Activated T-helper 2 cell treated with anti-CD3 and anti-CD28 coated beads, Interferon-gamma antibody, Interleukin-2, Interleukin-4, amounts not matched to agents 10 μg/mL and 5 μg/mL and 100 μg/mL, durations not matched to agents 14 hours and 24 hours and 36 hours (primary cell): ENCODE data around the gene RTN4. TPM values are rescaled to one million over a fixed set of nuclear protein-coding genes. Genes with fewer than 3 reads are reported as not detected.
"Not testable (repeated sequence)": the region's sequence is repeated elsewhere in the genome, so short reads cannot be mapped to it uniquely, and the experiment has no call there.

Experiments used
- DNase-seq: peaks from one replicate; pipeline ENCODE4 v3.0.0; 2021; ENCODE audit warnings: low spot score
- H3K27ac Mint-ChIP-seq: one replicate; pipeline ENCODE4 v1.8.0; 2021; ENCODE audit warnings: mixed read lengths
- H3K27me3 Mint-ChIP-seq: one replicate; pipeline ENCODE4 v1.8.0; 2021; ENCODE audit warnings: low read depth, mixed read lengths
- H3K36me3 Mint-ChIP-seq: one replicate; pipeline ENCODE4 v1.8.0; 2021; ENCODE audit warnings: low read depth, mixed read lengths
- H3K4me1 Mint-ChIP-seq: one replicate; pipeline ENCODE4 v1.8.0; 2021; ENCODE audit warnings: low read depth, mixed read lengths
- H3K4me3 Mint-ChIP-seq: one replicate; pipeline ENCODE4 v1.8.0; 2021; ENCODE audit warnings: low read depth, mild to moderate bottlenecking, moderate library complexity, mixed read lengths
- H3K9me3 Mint-ChIP-seq: one replicate; pipeline ENCODE4 v1.8.0; 2021; ENCODE audit warnings: mixed read lengths
- intact Hi-C: fragments of 100-400 bp; cut with micrococcal nuclease; formaldehyde crosslinking; loops from one replicate; pipeline ENCODE4 v1.15.1; 2023
- total RNA-seq: library from RNA; stranded (reverse); gene quantifications from 2 replicates; pipeline ENCODE4 v1.2.3, GENCODE V29; 2022

The RTN4 gene
- total RNA-seq, 1 donor from 2014 or later, result 93.3 TPM

GRCh38 chr2:55010149-55010591 lies 40.1 kb downstream of the RTN4 start:
- peaks cover 56% of the 10 kb centered on the region for H3K4me1 Mint-ChIP-seq
- DNase-seq, result peak; percentile 40
- intact Hi-C loops, result loop anchor here (2.0 to 10.0 kb wide), 4 partner anchors 39 to 285 kb away; partner anchors contain the start of gene EML6
- H3K27ac Mint-ChIP-seq, result peak overlapping the region; percentile 70
- H3K4me3 Mint-ChIP-seq, result peak overlapping the region; percentile 85
- peaks cover 2% of the 10 kb centered on the region for H3K36me3 Mint-ChIP-seq
- H3K27me3 Mint-ChIP-seq, result no peaks in the 10 kb centered on the region
- H3K9me3 Mint-ChIP-seq, result no peaks in the 10 kb centered on the region

- intact Hi-C loops, result loop anchor here (2.0 to 10.0 kb wide), 5 partner anchors 39 to 435 kb away; partner anchors contain the start of gene EML6
- DNase-seq, result no peak
- peaks cover 58% of the 10 kb centered on the region for H3K4me1 Mint-ChIP-seq
- no peaks in the 10 kb centered on the region for H3K36me3 Mint-ChIP-seq
- H3K27me3 Mint-ChIP-seq, result no peaks in the 10 kb centered on the region
- peak overlapping the region; percentile 36 for H3K27ac Mint-ChIP-seq
- H3K9me3 Mint-ChIP-seq, result no peaks in the 10 kb centered on the region
- peak overlapping the region; percentile 85 for H3K4me3 Mint-ChIP-seq
Measured at GRCh38 chr2:55009277-55010060, 40.8 kb downstream of the RTN4 start.

- Mint-ChIP-seq H3K36me3 (no peaks in the 10 kb centered on the region), H3K9me3 (no peaks in the 10 kb centered on the region), H3K27me3 (no peaks in the 10 kb centered on the region), H3K4me1 (peaks cover 49% of the 10 kb centered on the region), H3K4me3 (peak overlapping the region; percentile 4), H3K27ac (no peak overlapping the region)
- DNase-seq, result no peak
- intact Hi-C loops, result loop anchor here (10.0 kb wide), 1 partner anchor 432 kb away; no protein-coding TSS in a partner anchor
Measured at GRCh38 chr2:55006306-55006705, 43.9 kb downstream of the RTN4 start.

- Mint-ChIP-seq H3K27ac (no peak overlapping the region), H3K4me3 (no peak overlapping the region), H3K4me1 (peaks cover 49% of the 10 kb centered on the region), H3K36me3 (no peaks in the 10 kb centered on the region), H3K9me3 (no peaks in the 10 kb centered on the region), H3K27me3 (no peaks in the 10 kb centered on the region)
- intact Hi-C loops, result loop anchor here (10.0 kb wide), 1 partner anchor 429 kb away; no protein-coding TSS in a partner anchor
- DNase-seq, result no peak
Measured at GRCh38 chr2:55003706-55004639, 46.3 kb downstream of the RTN4 start.

GRCh38 chr2:55001716-55002115 lies 48.5 kb downstream of the RTN4 start:
- H3K4me3 Mint-ChIP-seq, result no peak overlapping the region
- H3K9me3 Mint-ChIP-seq, result no peaks in the 10 kb centered on the region
- H3K27me3 Mint-ChIP-seq, result no peaks in the 10 kb centered on the region
- H3K4me1 Mint-ChIP-seq, result peaks cover 52% of the 10 kb centered on the region
- intact Hi-C loops, result loop anchor here (10.0 kb wide), 1 partner anchor 427 kb away; no protein-coding TSS in a partner anchor
- no peaks in the 10 kb centered on the region for H3K36me3 Mint-ChIP-seq
- no peak for DNase-seq
- no peak overlapping the region for H3K27ac Mint-ChIP-seq

- H3K27ac Mint-ChIP-seq, result no peak overlapping the region
- peaks cover 53% of the 10 kb centered on the region for H3K4me1 Mint-ChIP-seq
- H3K36me3 Mint-ChIP-seq, result peaks cover 4% of the 10 kb centered on the region
Measured at GRCh38 chr2:55000341-55000740, 49.9 kb downstream of the RTN4 start.

GRCh38 chr2:54999182-54999581 lies 51.1 kb downstream of the RTN4 start:
- Mint-ChIP-seq H3K4me1 (peaks cover 51% of the 10 kb centered on the region), H3K9me3 (no peaks in the 10 kb centered on the region), H3K27me3 (no peaks in the 10 kb centered on the region), H3K27ac (no peak overlapping the region), H3K36me3 (peaks cover 4% of the 10 kb centered on the region), H3K4me3 (peak overlapping the region; percentile 22)
- intact Hi-C loops, result no loop called here
- no peak for DNase-seq

More at GRCh38 chr2:55000341-55000740, 49.9 kb downstream of the RTN4 start:
- Mint-ChIP-seq H3K4me3 (no peak overlapping the region), H3K9me3 (no peaks in the 10 kb centered on the region), H3K27me3 (no peaks in the 10 kb centered on the region)
- DNase-seq, result no peak
- intact Hi-C loops, result loop anchor here (10.0 kb wide), 1 partner anchor 426 kb away; no protein-coding TSS in a partner anchor

- DNase-seq, result no peak
- no peak overlapping the region for H3K27ac Mint-ChIP-seq
- peaks cover 55% of the 10 kb centered on the region for H3K4me1 Mint-ChIP-seq
- H3K9me3 Mint-ChIP-seq, result no peaks in the 10 kb centered on the region
- H3K36me3 Mint-ChIP-seq, result peaks cover 4% of the 10 kb centered on the region
- no peak overlapping the region for H3K4me3 Mint-ChIP-seq
- no peaks in the 10 kb centered on the region for H3K27me3 Mint-ChIP-seq
- intact Hi-C loops, result no loop called here
Measured at GRCh38 chr2:54997826-54998225, 52.4 kb downstream of the RTN4 start.

- no peak for DNase-seq
- Mint-ChIP-seq H3K4me1 (peaks cover 56% of the 10 kb centered on the region), H3K27me3 (no peaks in the 10 kb centered on the region), H3K36me3 (peaks cover 4% of the 10 kb centered on the region), H3K9me3 (no peaks in the 10 kb centered on the region), H3K27ac (no peak overlapping the region), H3K4me3 (no peak overlapping the region)
- intact Hi-C loops, result no loop called here
Measured at GRCh38 chr2:54995553-54995952, 54.7 kb downstream of the RTN4 start.

- H3K4me3 Mint-ChIP-seq, intact Hi-C loops, DNase-seq, H3K27me3 Mint-ChIP-seq, H3K9me3 Mint-ChIP-seq, H3K27ac Mint-ChIP-seq: not testable (repeated sequence)
- Mint-ChIP-seq H3K4me1 (peaks cover 28% of the 10 kb centered on the region), H3K36me3 (peaks cover 15% of the 10 kb centered on the region)
Measured at GRCh38 chr2:54990694-54991093, 59.6 kb downstream of the RTN4 start.

- DNase-seq, result no peak
- Mint-ChIP-seq H3K27ac (no peak overlapping the region), H3K36me3 (peaks cover 24% of the 10 kb centered on the region), H3K9me3 (no peaks in the 10 kb centered on the region), H3K27me3 (no peaks in the 10 kb centered on the region), H3K4me1 (peaks cover 30% of the 10 kb centered on the region), H3K4me3 (no peak overlapping the region)
- intact Hi-C loops, result no loop called here
Measured at GRCh38 chr2:54988612-54989011, 61.6 kb downstream of the RTN4 start.

GRCh38 chr2:54986264-54986663 lies 64.0 kb downstream of the RTN4 start:
- peaks cover 20% of the 10 kb centered on the region for H3K4me1 Mint-ChIP-seq
- peaks cover 35% of the 10 kb centered on the region for H3K36me3 Mint-ChIP-seq
- DNase-seq, result no peak
- H3K27ac Mint-ChIP-seq, result no peak overlapping the region
- no peak overlapping the region for H3K4me3 Mint-ChIP-seq
- H3K9me3 Mint-ChIP-seq, result no peaks in the 10 kb centered on the region
- no peaks in the 10 kb centered on the region for H3K27me3 Mint-ChIP-seq
- intact Hi-C loops, result no loop called here
